ENCODE data around the gene CNEP1R1. TPM values are rescaled to one million over a fixed set of nuclear protein-coding genes. Genes with fewer than 3 reads are reported as not detected.
A peak's percentile ranks its signal among the peaks of the same experiment; 100 is the strongest.

The CNEP1R1 gene
- total and polyA plus RNA-seq, 2 experiments from 2014 or later, result 13.8 to 30.3 TPM

DNA sequence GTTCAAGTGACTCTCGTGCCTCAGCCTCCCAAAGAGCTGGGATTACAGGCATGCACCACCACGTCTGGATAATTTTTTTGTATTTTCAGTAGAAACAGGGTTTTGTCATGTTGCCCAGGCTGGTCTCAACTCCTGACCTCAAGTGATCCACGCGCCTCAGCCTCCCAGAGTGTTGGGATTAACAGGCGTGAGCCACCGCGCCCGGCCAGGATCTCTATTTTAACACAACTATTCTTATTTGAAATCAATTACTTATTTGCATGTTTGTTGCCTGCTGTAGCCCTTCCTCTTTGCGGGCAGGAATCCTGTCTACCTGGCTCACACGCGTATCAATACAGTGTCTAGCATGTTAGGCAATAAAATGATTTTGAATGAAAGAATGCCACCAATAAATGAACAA, 818 bp upstream of the CNEP1R1 start:
- Histone ChIP-seq H3F3A (replicated peaks; ENCODE audit: low read depth) (no peaks in the 10 kb centered on the region), H3K9me2 (ENCODE audit: insufficient read depth) (no peaks in the 10 kb centered on the region), H3K27ac (ENCODE audit: low read depth) (no peak overlapping the region), H2AFZ (peak overlapping the region; percentile 41; the same call in 1 of the 2 replicates), H3K4me2 (peak overlapping the region; percentile 63), H3K4me1 (ENCODE audit: insufficient read depth) (peaks cover 6% of the 10 kb centered on the region; the same call in 1 of the 2 replicates), H3K79me2 (replicated peaks; ENCODE audit: insufficient read depth) (peaks cover 34% of the 10 kb centered on the region), H4K20me1 (replicated peaks; ENCODE audit: insufficient read depth) (peaks cover 4% of the 10 kb centered on the region; the same call in 1 of the 2 replicates), H3K36me3 (ENCODE audit: insufficient read depth) (peaks cover 2% of the 10 kb centered on the region), H3K4me3 (peak overlapping the region; percentile 95), H3K27me3 (ENCODE audit: insufficient read depth) (no peaks in the 10 kb centered on the region)
- TF ChIP-seq, protein P1, sequence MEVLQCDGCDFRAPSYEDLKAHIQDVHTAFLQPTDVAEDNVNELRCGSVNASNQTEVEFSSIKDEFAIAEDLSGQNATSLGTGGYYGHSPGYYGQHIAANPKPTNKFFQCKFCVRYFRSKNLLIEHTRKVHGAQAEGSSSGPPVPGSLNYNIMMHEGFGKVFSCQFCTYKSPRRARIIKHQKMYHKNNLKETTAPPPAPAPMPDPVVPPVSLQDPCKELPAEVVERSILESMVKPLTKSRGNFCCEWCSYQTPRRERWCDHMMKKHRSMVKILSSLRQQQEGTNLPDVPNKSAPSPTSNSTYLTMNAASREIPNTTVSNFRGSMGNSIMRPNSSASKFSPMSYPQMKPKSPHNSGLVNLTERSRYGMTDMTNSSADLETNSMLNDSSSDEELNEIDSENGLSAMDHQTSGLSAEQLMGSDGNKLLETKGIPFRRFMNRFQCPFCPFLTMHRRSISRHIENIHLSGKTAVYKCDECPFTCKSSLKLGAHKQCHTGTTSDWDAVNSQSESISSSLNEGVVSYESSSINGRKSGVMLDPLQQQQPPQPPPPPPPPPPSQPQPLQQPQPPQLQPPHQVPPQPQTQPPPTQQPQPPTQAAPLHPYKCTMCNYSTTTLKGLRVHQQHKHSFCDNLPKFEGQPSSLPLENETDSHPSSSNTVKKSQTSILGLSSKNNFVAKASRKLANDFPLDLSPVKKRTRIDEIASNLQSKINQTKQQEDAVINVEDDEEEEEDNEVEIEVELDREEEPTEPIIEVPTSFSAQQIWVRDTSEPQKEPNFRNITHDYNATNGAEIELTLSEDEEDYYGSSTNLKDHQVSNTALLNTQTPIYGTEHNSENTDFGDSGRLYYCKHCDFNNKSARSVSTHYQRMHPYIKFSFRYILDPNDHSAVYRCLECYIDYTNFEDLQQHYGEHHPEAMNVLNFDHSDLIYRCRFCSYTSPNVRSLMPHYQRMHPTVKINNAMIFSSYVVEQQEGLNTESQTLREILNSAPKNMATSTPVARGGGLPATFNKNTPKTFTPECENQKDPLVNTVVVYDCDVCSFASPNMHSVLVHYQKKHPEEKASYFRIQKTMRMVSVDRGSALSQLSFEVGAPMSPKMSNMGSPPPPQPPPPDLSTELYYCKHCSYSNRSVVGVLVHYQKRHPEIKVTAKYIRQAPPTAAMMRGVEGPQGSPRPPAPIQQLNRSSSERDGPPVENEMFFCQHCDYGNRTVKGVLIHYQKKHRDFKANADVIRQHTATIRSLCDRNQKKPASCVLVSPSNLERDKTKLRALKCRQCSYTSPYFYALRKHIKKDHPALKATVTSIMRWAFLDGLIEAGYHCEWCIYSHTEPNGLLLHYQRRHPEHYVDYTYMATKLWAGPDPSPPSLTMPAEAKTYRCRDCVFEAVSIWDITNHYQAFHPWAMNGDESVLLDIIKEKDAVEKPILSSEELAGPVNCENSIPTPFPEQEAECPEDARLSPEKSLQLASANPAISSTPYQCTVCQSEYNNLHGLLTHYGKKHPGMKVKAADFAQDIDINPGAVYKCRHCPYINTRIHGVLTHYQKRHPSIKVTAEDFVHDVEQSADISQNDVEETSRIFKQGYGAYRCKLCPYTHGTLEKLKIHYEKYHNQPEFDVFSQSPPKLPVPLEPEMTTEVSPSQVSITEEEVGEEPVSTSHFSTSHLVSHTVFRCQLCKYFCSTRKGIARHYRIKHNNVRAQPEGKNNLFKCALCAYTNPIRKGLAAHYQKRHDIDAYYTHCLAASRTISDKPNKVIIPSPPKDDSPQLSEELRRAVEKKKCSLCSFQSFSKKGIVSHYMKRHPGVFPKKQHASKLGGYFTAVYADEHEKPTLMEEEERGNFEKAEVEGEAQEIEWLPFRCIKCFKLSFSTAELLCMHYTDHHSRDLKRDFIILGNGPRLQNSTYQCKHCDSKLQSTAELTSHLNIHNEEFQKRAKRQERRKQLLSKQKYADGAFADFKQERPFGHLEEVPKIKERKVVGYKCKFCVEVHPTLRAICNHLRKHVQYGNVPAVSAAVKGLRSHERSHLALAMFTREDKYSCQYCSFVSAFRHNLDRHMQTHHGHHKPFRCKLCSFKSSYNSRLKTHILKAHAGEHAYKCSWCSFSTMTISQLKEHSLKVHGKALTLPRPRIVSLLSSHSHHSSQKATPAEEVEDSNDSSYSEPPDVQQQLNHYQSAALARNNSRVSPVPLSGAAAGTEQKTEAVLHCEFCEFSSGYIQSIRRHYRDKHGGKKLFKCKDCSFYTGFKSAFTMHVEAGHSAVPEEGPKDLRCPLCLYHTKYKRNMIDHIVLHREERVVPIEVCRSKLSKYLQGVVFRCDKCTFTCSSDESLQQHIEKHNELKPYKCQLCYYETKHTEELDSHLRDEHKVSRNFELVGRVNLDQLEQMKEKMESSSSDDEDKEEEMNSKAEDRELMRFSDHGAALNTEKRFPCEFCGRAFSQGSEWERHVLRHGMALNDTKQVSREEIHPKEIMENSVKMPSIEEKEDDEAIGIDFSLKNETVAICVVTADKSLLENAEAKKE (CRISPR knock-in tag; IDR thresholded peaks at IDR 0.05), result no peak
- TF ChIP-seq, protein P2, sequence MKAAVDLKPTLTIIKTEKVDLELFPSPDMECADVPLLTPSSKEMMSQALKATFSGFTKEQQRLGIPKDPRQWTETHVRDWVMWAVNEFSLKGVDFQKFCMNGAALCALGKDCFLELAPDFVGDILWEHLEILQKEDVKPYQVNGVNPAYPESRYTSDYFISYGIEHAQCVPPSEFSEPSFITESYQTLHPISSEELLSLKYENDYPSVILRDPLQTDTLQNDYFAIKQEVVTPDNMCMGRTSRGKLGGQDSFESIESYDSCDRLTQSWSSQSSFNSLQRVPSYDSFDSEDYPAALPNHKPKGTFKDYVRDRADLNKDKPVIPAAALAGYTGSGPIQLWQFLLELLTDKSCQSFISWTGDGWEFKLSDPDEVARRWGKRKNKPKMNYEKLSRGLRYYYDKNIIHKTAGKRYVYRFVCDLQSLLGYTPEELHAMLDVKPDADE (IDR thresholded peaks at IDR 0.05), result no peak
- TF ChIP-seq CREB1 (CRISPR knock-in tag; IDR thresholded peaks at IDR 0.05; ENCODE audit: low read depth) (no peak), JUNB (IDR thresholded peaks at IDR 0.05; ENCODE audit: unreplicated experiment) (no peak), STAT1 (IDR thresholded peaks at IDR 0.05; ENCODE audit: unreplicated experiment) (no peak), ZNF331 (CRISPR knock-in tag; IDR thresholded peaks at IDR 0.05; ENCODE audit: low read depth) (no peak), ZNF114 (CRISPR knock-in tag; IDR thresholded peaks at IDR 0.05) (no peak)
- TF ChIP-seq, protein P3, sequence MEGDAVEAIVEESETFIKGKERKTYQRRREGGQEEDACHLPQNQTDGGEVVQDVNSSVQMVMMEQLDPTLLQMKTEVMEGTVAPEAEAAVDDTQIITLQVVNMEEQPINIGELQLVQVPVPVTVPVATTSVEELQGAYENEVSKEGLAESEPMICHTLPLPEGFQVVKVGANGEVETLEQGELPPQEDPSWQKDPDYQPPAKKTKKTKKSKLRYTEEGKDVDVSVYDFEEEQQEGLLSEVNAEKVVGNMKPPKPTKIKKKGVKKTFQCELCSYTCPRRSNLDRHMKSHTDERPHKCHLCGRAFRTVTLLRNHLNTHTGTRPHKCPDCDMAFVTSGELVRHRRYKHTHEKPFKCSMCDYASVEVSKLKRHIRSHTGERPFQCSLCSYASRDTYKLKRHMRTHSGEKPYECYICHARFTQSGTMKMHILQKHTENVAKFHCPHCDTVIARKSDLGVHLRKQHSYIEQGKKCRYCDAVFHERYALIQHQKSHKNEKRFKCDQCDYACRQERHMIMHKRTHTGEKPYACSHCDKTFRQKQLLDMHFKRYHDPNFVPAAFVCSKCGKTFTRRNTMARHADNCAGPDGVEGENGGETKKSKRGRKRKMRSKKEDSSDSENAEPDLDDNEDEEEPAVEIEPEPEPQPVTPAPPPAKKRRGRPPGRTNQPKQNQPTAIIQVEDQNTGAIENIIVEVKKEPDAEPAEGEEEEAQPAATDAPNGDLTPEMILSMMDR (conservative IDR thresholded peaks at IDR 0.05; ENCODE audit: low read depth in 2 of 2), result no peak
- TF ChIP-seq, protein P4, sequence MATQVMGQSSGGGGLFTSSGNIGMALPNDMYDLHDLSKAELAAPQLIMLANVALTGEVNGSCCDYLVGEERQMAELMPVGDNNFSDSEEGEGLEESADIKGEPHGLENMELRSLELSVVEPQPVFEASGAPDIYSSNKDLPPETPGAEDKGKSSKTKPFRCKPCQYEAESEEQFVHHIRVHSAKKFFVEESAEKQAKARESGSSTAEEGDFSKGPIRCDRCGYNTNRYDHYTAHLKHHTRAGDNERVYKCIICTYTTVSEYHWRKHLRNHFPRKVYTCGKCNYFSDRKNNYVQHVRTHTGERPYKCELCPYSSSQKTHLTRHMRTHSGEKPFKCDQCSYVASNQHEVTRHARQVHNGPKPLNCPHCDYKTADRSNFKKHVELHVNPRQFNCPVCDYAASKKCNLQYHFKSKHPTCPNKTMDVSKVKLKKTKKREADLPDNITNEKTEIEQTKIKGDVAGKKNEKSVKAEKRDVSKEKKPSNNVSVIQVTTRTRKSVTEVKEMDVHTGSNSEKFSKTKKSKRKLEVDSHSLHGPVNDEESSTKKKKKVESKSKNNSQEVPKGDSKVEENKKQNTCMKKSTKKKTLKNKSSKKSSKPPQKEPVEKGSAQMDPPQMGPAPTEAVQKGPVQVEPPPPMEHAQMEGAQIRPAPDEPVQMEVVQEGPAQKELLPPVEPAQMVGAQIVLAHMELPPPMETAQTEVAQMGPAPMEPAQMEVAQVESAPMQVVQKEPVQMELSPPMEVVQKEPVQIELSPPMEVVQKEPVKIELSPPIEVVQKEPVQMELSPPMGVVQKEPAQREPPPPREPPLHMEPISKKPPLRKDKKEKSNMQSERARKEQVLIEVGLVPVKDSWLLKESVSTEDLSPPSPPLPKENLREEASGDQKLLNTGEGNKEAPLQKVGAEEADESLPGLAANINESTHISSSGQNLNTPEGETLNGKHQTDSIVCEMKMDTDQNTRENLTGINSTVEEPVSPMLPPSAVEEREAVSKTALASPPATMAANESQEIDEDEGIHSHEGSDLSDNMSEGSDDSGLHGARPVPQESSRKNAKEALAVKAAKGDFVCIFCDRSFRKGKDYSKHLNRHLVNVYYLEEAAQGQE (IDR thresholded peaks at IDR 0.05; ENCODE audit: unreplicated experiment), result no peak
- no peaks in the 10 kb centered on the region for H3K27me3 Mint-ChIP-seq (ENCODE audit: insufficient read depth, low read depth, poor library complexity)
- H3K9me3 Mint-ChIP-seq, result no peaks in the 10 kb centered on the region
- peak overlapping the region; percentile 96; the same call in 2 of the 3 replicates for H3K4me3 Mint-ChIP-seq
- no peaks in the 10 kb centered on the region for H3K36me3 Mint-ChIP-seq (ENCODE audit: low read depth)
- 0 out of 2 replicates have a peak overlapping the region, but pooled peaks have one; percentile 9 for H3K27ac Mint-ChIP-seq
- H3K4me1 Mint-ChIP-seq, result peaks cover 17% of the 10 kb centered on the region; the same call in 2 of the 3 replicates
- DNase-seq (ENCODE audit: low spot score) (no peak), ATAC-seq (no peak)
